Stomach (tissue), 19 donors: ENCODE data around the gene SMAP2. TPM values are rescaled to one million over a fixed set of nuclear protein-coding genes. Genes with fewer than 3 reads are reported as not detected.
"Not testable (repeated sequence)": the region's sequence is repeated elsewhere in the genome, so short reads cannot be mapped to it uniquely, and the experiment has no call there.

Experiments used
- DNase-seq, 2 donors: peaks; one replicate each; pipeline versions ENCODE4 v3.0.0 to v3.0.0-alpha.2; 2013 to 2019
- H3K27ac ChIP-seq, 5 donors: fragments of 200-600 bp in 4 of 5; sonication (generic) in 4 of 5; one replicate each; pipeline ENCODE4 v1.5.1; 2013 to 2019; ENCODE audit warnings: mild to moderate bottlenecking in 1 of 5, moderate library complexity in 1 of 5
- H3K27me3 ChIP-seq, 3 donors: fragments of 200-600 bp; sonication (generic); one replicate each; pipeline ENCODE4 v1.5.1; 2017 to 2019; ENCODE audit warnings: mixed run types in 1 of 3
- H3K36me3 ChIP-seq, 4 donors: fragments of 200-600 bp; sonication (generic); 1 replicate in 3 of 4; 2 replicates in 1 of 4; pipeline ENCODE4 v1.5.1; 2016 to 2019
- H3K4me1 ChIP-seq, 4 donors: fragments of 200-600 bp; sonication (generic); one replicate each; pipeline ENCODE4 v1.5.1; 2016 to 2019
- H3K4me3 ChIP-seq, 4 donors: fragments of 200-600 bp; sonication (generic) in 3 of 4; one replicate each; pipeline ENCODE4 v1.5.1; 2016 to 2019; ENCODE audit warnings: mild to moderate bottlenecking in 1 of 4
- H3K9me3 ChIP-seq, 4 donors: fragments of 200-600 bp; sonication (generic); one replicate each; pipeline ENCODE4 v1.5.1; 2016 to 2019
- EP300 ChIP-seq: sonication (generic); formaldehyde crosslinking; IDR thresholded peaks from one replicate; pipeline ENCODE4 v1.6.1; 2017; ENCODE audit warnings: antibody characterized with exemption
- POLR2A ChIP-seq, 4 donors: fragments of 450-650 bp; IDR thresholded peaks; one replicate each; pipeline ENCODE4 v1.6.1; 2016; ENCODE audit warnings: antibody characterized with exemption in 4 of 4, control low read depth in 2 of 4, mild to moderate bottlenecking in 1 of 4, moderate library complexity in 1 of 4
- POLR2AphosphoS5 ChIP-seq, 3 donors: sonication (generic); formaldehyde crosslinking; IDR thresholded peaks; one replicate each; pipeline ENCODE4 v1.6.1; 2016; ENCODE audit warnings: antibody characterized with exemption in 3 of 3
- WGBS, 5 donors: extraction: QIAGEN DNeasy Blood & Tissue Kit in 3 of 5; methylation state at CpG; one replicate each; pipeline versions ENCODE4 v1.1.5 to v1.1.7; 2013 to 2018; 5-methylcytosine and 5-hydroxymethylcytosine counted together
- intact Hi-C: fragments of 100-400 bp; cut with DNase I; formaldehyde crosslinking; loops from one replicate; pipeline ENCODE4 v1.15.1; 2023; ENCODE audit warnings: low total_unique reads
- long read RNA-seq, 10 donors: transcript quantifications; one replicate each; lab custom pipeline, GENCODE V29; 2026
- polyA plus RNA-seq, 3 donors: library from polyadenylated mRNA; stranded (reverse); fragments of 200-250 nt; gene quantifications; one replicate each; pipeline ENCODE4 v1.2.3, GENCODE V29; 2013
- total RNA-seq, 5 donors: library from RNA; depleted of rRNA; stranded (reverse); fragments of >200 nt; gene quantifications; one replicate each; pipeline versions ENCODE4 v1.1.0 to v1.2.3, GENCODE V29; 2014 to 2016
- TF ChIP-seq, protein P1 (sequence below), 7 experiments: fragments of 450-650 bp in 4 of 7; fragments of 200-600 bp in 3 of 7; sonication (generic) in 3 of 7; IDR thresholded peaks; one replicate each; pipeline ENCODE4 v1.5.1; 2016 to 2019; ENCODE audit warnings: antibody characterized with exemption in 7 of 7, control low read depth in 2 of 7, mild to moderate bottlenecking in 1 of 7
- donor health status: healthy with polysubstance abuse.
- donor health status: Bipolar disorder and iron deficiency.
- donor health status: healthy.

SMAP2 gene
- total RNA-seq (10 to 100 TPM; 21.6 to 58.0 (median 35.9) TPM), polyA plus RNA-seq (10 to 100 TPM; 22.4 to 50.4 (median 27.8) TPM)
- long read RNA-seq, donor 1, partial matches to known transcripts: 0 of 1 reads
- long read RNA-seq, donor 1, other reads (novel, unspliced or antisense): 0 of 1 reads
- long read RNA-seq, donor 2, partial matches to known transcripts: 0 of 3 reads
- long read RNA-seq, donor 2, other reads (novel, unspliced or antisense): 0 of 3 reads
- long read RNA-seq, donor 3: 0 reads
- long read RNA-seq, donor 4: 0 reads
- long read RNA-seq, donor 5, partial matches to known transcripts: 0 of 1 reads
- long read RNA-seq, donor 5, other reads (novel, unspliced or antisense): 0 of 1 reads
- long read RNA-seq, donor 6: 0 reads
- long read RNA-seq, donor 7, partial matches to known transcripts: 9 of 9 reads
- long read RNA-seq, donor 7, other reads (novel, unspliced or antisense): 0 of 9 reads
- long read RNA-seq, donor 8, partial matches to known transcripts: 0 of 3 reads
- long read RNA-seq, donor 8, other reads (novel, unspliced or antisense): 0 of 3 reads
- long read RNA-seq, donor 9: 0 reads
- long read RNA-seq, donor 10: 0 reads

DNA sequence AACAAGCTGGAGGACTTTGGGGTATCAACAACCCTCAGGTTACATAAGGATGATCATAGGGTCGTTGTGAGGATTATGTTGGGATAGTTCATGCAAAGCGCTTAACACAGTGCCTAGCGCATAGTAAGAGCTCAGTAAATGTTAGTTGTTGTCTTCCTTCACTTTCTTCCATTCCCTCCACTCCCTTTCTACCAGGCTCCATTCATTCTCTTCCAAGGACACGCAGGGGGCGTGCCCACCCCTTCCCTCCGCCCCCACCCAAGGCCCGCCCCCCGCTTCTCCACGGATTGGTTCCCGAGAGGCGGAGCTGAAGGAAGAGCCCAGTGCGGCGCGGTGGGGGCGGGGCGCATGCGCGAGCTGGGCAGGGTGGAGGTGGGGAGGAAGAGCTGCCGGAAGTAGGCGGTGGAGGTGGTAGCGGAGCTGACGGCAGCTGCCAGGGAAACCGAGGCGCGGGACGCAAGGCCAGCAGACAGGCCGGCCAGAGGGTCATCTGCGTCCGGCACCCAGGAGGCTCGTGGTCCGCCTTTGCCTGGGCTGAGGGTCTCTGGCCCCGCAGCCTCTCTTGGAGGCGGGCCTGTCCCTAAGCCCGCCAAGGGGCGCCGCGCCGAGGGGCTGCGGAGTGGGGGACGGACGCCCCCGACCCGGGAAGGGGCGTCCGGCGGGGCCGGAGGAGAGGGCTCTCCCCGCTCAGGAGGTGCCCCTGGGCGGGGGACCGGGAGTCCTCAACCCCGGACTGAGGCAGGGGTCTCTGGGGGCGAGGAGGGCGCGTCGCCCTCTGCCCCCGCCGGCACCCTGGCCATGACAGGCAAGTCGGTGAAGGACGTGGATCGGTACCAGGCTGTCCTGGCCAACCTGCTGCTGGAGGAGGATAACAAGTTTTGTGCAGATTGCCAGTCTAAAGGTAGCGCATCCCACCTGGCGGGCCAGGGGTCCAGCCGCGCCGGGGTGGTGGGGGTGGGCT is at the start of gene SMAP2:
Gene SMAP2, plus strand, starts transcription at position 405 of the 961 bp plus-strand sequence. Its CDS starts 394 bp downstream, at position 799.
- Histone ChIP-seq H3K4me1 (peaks cover 0 to 46% (median 33%) of the 10 kb centered on the region in 4 donors), H3K27ac (peak within 1 kb of the TSS; percentile 91 to 99 (median 97)), H3K27me3 (no peaks in the 10 kb centered on the region), H3K4me3 (peak within 1 kb of the TSS; percentile 91 to 100 (median 98)), H3K9me3 (no peaks in the 10 kb centered on the region), H3K36me3 (peaks cover 0 to 6% (median 2%) of the 10 kb centered on the region in 4 donors)
- intact Hi-C loops: no loop called here
- 0 to 1% (median 1%) methylated on average over 42 to 65 of the region's 65 CpGs for WGBS, 5 donors
- TF ChIP-seq POLR2AphosphoS5 (IDR thresholded peaks at IDR 0.05): peak; percentile 78 to 95 (median 94)
- no peak for TF ChIP-seq EP300
- peak in 2 of 4 donors; percentile 37 to 44 for TF ChIP-seq POLR2A (IDR thresholded peaks at IDR 0.05)
- TF ChIP-seq, protein P1, sequence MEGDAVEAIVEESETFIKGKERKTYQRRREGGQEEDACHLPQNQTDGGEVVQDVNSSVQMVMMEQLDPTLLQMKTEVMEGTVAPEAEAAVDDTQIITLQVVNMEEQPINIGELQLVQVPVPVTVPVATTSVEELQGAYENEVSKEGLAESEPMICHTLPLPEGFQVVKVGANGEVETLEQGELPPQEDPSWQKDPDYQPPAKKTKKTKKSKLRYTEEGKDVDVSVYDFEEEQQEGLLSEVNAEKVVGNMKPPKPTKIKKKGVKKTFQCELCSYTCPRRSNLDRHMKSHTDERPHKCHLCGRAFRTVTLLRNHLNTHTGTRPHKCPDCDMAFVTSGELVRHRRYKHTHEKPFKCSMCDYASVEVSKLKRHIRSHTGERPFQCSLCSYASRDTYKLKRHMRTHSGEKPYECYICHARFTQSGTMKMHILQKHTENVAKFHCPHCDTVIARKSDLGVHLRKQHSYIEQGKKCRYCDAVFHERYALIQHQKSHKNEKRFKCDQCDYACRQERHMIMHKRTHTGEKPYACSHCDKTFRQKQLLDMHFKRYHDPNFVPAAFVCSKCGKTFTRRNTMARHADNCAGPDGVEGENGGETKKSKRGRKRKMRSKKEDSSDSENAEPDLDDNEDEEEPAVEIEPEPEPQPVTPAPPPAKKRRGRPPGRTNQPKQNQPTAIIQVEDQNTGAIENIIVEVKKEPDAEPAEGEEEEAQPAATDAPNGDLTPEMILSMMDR (IDR thresholded peaks at IDR 0.05): peak in 1 of 7 experiments; percentile 12
- DNase-seq: peak; percentile 97 to 99

DNA sequence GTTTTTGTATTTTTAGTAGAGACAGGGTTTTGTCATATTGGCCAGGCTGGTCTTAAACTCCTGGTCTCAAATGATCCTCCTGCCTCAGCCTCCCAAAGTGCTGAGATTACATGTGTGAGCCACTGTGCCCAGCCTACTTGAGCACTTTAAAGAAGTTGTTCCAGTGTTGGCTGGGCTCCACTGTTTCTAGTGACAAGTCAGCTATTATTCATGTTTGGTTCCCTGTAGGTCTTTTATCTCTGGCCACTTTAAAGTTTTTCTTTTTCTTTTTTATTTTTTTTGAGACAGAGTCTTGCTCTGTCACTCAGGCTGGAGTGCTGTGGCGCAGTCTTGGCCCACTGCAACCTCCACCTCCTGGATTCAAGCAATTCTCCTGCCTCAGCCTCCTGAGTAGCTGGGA is 42.1 kb upstream of the SMAP2 start:
- H3K9me3 ChIP-seq, H3K36me3 ChIP-seq, H3K27ac ChIP-seq, H3K4me1 ChIP-seq, H3K27me3 ChIP-seq, DNase-seq, H3K4me3 ChIP-seq: not testable (repeated sequence)
- intact Hi-C loops: loop anchor here (10.0 kb wide), 1 partner anchor 187 kb away; no protein-coding TSS in a partner anchor
- 42 to 94% (median 80%) methylated on average over 1 of the region's 1 CpG for WGBS, 5 donors

DNA sequence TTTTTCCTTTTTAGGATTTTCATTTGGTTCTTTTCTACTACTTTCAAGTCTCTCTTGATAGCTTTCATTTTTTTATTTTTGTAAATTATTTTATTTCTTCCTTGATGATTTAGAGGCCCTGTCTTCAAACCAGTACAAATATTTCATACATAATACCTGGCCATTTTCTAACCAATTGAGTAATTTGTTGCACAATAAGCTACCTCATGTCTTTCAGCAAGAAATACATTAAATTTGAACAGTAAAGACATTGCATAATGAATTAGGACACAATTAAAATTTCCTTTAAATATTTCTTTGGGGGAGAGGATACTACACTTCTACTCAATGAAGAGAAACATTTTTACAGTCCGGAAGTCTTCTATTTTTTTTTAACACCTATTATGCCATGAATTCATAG is 40.8 kb upstream of the SMAP2 start:
- Histone ChIP-seq H3K9me3 (peaks cover 0 to 9% (median 0%) of the 10 kb centered on the region in 4 donors), H3K4me3 (no peak overlapping the region), H3K36me3 (no peaks in the 10 kb centered on the region), H3K27ac (no peak overlapping the region), H3K27me3 (no peaks in the 10 kb centered on the region), H3K4me1 (no peaks in the 10 kb centered on the region)
- DNase-seq: no peak
- TF ChIP-seq, protein P1 (IDR thresholded peaks at IDR 0.05): no peak
- TF ChIP-seq POLR2AphosphoS5 (IDR thresholded peaks at IDR 0.05): no peak
- TF ChIP-seq POLR2A (IDR thresholded peaks at IDR 0.05): no peak
- TF ChIP-seq EP300: no peak
- 87 to 96% (median 90%) methylated on average over 1 of the region's 1 CpG for WGBS, 5 donors
- intact Hi-C loops: loop anchor here (10.0 kb wide), 1 partner anchor 188 kb away; no protein-coding TSS in a partner anchor

DNA sequence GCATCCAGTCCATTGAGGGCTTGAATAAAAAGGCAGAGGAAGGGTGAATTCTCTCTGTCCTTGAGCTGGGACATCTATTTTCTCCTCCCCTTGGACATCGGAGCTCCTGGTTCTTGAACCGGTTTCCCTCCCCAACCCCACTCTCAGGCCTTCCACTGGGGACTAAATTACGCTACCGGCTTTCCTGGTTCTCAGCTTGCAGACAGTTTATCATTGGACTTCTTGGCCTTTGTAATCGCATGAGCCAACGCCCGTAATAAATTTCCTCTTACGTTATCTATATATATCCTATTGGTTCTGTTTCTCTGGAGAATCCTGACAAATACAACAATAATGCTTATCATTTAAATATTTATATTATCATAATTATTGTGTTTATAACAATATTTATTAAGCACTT is 36.1 kb upstream of the SMAP2 start:
- Histone ChIP-seq H3K4me3 (no peak overlapping the region), H3K4me1 (peaks cover 0 to 16% (median 7%) of the 10 kb centered on the region in 4 donors), H3K27ac (no peak overlapping the region), H3K9me3 (no peaks in the 10 kb centered on the region), H3K27me3 (no peaks in the 10 kb centered on the region), H3K36me3 (no peaks in the 10 kb centered on the region)
- TF ChIP-seq EP300 (no peak), POLR2A (IDR thresholded peaks at IDR 0.05) (no peak), POLR2AphosphoS5 (IDR thresholded peaks at IDR 0.05) (no peak)
- TF ChIP-seq, protein P1 (IDR thresholded peaks at IDR 0.05): no peak
- 37 to 60% (median 49%) methylated on average over 8 of the region's 8 CpGs for WGBS, 5 donors
- DNase-seq: peak in 1 of 2 donors; percentile 19
- intact Hi-C loops: loop anchor here (10.0 kb wide), 1 partner anchor 193 kb away; no protein-coding TSS in a partner anchor
